Measurements from ENCODE around the gene AP5B1.

DNA sequence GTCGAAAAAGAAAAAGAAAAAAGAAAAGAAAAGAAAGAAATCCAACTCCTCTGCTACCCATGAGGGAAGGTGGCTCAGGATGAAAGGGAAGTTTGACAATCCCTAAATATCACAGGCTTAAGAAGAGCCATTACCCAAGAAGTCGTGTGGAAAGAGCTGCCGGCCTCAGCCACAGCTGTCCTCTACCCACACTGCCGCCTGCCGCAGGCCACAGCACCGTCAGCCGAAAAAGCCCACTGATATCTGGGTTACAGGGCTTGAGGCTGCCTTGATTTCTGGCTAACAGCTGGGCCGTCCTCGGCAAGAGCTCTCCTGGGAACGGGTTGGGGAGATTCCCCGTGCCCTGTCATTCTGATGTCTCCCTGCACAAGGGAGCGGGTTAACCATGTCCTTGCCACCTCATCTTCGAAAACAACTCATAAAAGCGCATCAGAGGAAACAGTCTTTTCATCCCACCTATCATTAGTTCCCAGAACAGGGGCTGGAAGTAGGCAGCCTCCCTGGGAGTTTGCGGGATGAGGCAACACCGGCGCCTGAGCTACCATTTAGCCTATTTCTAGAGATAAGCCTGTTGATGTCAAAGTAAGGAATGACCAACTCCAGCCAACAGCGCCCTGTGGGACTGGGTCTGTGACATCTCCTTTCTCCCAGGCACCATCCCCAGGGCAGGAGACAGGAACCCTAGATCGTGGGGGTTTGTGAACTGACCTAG, 31.1 kb upstream of the AP5B1 start:
- TF ChIP-seq, protein P1, sequence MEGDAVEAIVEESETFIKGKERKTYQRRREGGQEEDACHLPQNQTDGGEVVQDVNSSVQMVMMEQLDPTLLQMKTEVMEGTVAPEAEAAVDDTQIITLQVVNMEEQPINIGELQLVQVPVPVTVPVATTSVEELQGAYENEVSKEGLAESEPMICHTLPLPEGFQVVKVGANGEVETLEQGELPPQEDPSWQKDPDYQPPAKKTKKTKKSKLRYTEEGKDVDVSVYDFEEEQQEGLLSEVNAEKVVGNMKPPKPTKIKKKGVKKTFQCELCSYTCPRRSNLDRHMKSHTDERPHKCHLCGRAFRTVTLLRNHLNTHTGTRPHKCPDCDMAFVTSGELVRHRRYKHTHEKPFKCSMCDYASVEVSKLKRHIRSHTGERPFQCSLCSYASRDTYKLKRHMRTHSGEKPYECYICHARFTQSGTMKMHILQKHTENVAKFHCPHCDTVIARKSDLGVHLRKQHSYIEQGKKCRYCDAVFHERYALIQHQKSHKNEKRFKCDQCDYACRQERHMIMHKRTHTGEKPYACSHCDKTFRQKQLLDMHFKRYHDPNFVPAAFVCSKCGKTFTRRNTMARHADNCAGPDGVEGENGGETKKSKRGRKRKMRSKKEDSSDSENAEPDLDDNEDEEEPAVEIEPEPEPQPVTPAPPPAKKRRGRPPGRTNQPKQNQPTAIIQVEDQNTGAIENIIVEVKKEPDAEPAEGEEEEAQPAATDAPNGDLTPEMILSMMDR (IDR thresholded peaks at IDR 0.05; ENCODE audit: low read length) = no peak
- no peak for TF ChIP-seq EZH2 (IDR thresholded peaks at IDR 0.05; ENCODE audit: borderline replicate concordance, low read length)

All from OCI-LY1 (cell line).